Suppressor macrophage treated with lipopolysaccharide for 4 hours (primary cell): Measurements from ENCODE around the gene DEFB114.

Source experiments
- DNase-seq: peaks from one replicate; pipeline ENCODE4 v3.0.0-alpha.2; 2020

The DEFB114 gene

DNA sequence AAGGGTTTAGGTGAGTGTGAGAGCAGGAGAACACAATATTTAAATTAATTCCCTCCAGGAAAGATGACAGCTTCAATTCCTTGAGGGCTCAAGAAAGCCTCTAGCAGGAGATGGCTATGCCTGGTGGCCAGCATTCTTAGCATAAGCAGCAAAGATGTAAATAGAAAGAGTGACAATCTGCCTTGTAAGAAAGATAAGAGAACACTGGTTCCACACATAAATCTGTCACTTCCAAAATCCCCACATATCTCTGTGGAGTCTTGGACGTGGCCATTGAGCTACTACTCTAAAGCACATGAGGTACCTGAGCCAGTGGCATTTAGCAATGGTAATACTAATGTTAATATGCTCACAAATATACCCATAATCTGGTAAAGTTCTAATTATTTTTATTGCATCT is 29.2 kb downstream of the DEFB114 start:
- DNase-seq = no peak

GRCh38 chr6:49933526-49933925 is 30.4 kb downstream of the DEFB114 start:
- DNase-seq = no peak

DNA sequence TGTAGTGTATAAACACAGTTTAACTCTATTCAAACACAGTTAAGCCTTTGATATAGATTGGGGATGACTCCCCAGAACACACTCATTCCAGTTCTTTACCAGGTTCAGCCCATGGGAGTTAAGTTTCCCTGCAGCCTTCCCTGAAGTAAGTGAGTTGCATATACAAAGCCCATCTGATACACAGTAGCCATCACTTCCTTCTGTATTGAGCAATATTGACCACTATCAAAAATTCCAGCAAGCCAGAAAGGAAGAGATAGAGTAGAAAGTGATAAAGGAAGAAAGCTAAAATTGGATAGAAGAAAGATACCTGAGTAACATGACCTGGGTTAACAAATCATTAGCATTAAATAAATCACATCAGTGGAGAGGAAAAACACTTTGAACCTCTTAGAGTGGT is 34.6 kb downstream of the DEFB114 start:
- no peak for DNase-seq

GRCh38 chr6:49923826-49924225 is 40.1 kb downstream of the DEFB114 start:
- no peak for DNase-seq

GRCh38 chr6:49919935-49920644 is 43.9 kb downstream of the DEFB114 start:
- no peak for DNase-seq

DNA sequence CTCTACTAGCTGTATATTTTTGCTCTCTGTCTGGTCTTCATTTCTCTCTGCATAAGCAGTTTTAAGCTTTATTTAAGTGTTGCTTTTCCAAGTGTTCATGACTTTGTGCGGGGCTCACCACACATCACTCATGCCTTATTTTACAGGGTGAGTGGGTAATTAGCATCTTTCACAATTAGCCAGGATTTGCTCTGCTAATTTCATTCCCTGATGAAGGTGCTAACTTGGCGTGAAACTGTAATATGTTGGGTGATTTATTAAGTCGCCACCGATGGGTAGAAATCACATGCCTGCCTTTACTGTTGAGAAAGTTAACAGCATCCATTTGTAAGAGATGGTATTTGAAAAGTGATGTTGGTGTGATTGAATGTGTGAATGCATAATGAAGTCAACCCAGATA is 44.7 kb downstream of the DEFB114 start:
- DNase-seq = no peak

- DNase-seq = no peak
Measured at GRCh38 chr6:49918787-49919186, 45.2 kb downstream of the DEFB114 start.

GRCh38 chr6:49915035-49915434 is 48.9 kb downstream of the DEFB114 start:
- no peak for DNase-seq

GRCh38 chr6:49913636-49914375 is 50.2 kb downstream of the DEFB114 start:
- no peak for DNase-seq

DNA sequence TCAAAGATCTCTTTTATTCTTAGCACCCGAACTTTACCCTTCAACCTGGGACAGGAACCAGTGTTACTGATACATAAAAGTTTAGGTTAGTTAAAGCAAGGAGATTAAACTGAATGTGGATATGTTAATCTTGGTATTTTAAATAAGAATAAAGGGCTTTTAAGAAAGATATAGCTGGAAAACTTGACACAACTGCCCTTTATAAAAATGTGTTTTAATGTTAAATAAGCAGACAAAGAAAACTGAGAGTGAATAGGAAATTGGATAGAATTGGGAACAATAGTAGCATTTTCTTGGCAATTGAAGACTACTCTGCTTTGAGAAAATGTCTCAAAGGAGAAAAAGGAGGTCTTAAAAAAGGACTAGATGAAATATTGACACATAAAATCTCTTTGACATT is 51.8 kb downstream of the DEFB114 start:
- no peak for DNase-seq

DNA sequence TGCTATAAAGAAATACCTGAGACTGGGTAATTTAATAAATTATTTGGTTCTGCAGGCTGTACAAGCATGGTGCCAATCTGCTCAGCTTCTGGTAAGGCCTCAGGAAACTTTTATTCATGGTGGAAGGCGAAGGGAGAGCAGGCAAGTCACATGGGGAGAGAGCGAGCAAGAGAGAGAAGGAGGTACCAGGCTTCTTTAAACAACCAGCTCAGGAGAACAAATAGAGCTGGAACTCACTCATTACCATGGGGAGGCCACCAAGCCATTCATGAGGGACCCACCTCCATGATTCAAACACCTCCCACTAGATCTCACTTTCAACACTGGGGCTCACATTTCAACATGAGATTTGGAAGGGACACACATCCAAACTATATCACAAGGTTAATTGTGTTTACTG is 52.7 kb downstream of the DEFB114 start:
- DNase-seq = no peak
